Kidney epithelial cell (primary cell): ENCODE measurements around the gene RFC2. TPM values are rescaled to one million over a fixed set of nuclear protein-coding genes. Genes with fewer than 3 reads are reported as not detected.

Experiments used
- DNase-seq: peaks from one replicate; pipeline ENCODE4 v3.0.0-alpha.2; 2010; ENCODE audit warnings: low read depth
- H3K27me3 ChIP-seq: 2 replicates; pipeline ENCODE4 v1.6.0; 2011; ENCODE audit warnings: low read length; ENCODE audit not compliant: control insufficient read depth, insufficient read depth
- H3K36me3 ChIP-seq: 2 replicates; pipeline ENCODE4 v1.5.1; 2011; ENCODE audit warnings: low read length; ENCODE audit not compliant: control insufficient read depth, insufficient read depth
- H3K4me3 ChIP-seq: 2 replicates; pipeline ENCODE4 v1.5.1; 2011; ENCODE audit warnings: low read depth, mild to moderate bottlenecking, control low read depth, low read length
- CTCF ChIP-seq: IDR thresholded peaks from 2 replicates; pipeline ENCODE4 v1.5.1; 2011; ENCODE audit warnings: mild to moderate bottlenecking, moderate library complexity, low read length, control low read depth, inconsistent platforms; ENCODE audit not compliant: insufficient read depth, poor library complexity, severe bottlenecking
- total RNA-seq: library from RNA; depleted of rRNA; stranded (reverse); fragments of >200 nt; gene quantifications from 2 replicates; pipeline ENCODE4 v1.2.3, GENCODE V29; 2015

The RFC2 gene
- total RNA-seq, 1 donor from 2014 or later = 15.7 TPM

DNA sequence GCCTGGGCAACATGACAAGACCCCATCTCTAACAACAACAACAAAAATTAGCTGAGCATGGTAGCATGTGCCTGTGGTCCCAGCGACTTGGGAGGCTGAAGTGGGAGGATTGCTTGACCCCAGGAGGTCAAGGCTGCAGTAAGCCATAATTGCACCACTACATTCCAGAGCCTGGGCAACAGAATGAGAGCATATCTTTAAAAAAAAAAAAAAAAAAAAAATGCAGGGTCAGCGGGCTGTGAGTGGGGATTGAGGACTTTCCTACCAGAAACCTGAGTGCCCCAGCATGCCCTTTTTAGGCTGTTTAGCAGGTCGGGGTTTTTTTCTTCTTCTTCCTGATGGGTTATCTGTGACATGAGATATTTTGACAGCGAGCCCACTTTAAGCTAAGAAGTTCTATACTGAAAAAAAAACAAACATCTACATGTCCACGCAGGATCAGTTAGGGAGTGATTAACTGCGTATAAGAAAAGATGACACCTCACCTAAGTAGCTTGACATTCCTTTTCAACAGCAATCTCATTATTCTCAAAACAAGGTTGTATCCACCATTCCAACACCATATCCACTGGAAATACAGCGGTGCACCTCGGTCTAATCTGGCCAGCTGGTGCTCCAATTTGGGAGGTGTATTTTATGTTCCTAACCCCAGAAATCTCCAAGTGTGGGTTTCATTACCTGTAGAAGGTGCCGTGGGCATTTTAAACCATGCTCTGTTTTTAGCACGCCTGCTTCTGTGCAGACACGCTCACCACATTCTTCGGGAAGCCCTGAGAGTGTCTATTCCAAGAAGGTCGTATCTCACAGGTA, 13.8 kb upstream of the RFC2 start:
- Histone ChIP-seq H3K4me3 (no peak overlapping the region), H3K36me3 (no peaks in the 10 kb centered on the region), H3K27me3 (no peaks in the 10 kb centered on the region)
- TF ChIP-seq CTCF = no peak
- DNase-seq = no peak

GRCh38 chr7:74266191-74266963, 12.2 kb upstream of the RFC2 start:
- DNase-seq = no peak
- no peak for TF ChIP-seq CTCF
- Histone ChIP-seq H3K4me3 (no peak overlapping the region), H3K36me3 (no peaks in the 10 kb centered on the region), H3K27me3 (no peaks in the 10 kb centered on the region)

DNA sequence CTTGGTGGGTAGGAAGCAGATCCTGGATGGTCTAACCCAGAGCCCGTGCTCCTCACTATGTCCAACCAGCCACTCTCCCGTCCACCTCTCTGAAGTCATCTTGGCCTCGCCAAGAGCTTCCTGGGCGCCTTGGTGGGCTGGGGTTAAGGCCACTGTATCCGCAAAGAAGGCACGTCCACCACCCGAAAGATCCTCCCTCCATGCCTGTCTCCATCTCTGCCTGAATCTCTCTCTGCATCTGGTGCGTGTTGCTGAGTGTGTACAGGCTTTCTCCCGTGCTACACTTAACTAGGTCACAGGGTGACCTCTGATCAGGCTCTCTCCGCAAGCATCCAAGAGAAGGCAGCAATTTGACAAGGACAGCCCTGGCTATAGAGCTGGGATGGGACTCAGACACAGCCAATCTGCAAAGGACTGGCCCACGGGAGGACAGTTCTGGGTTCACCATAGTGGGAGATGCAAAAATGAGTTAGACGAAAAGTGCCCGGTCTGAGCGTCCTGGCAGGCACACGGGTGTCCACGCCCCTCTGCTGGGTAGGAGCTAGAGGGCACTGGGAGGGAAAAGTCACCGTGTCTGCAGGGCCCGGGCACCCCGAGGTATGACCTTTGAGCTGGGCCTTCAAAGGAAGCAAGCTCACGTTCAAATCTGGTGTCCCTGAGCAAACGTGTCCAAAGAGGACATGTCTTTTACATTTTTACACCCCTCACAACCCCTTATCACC, 9.4 kb upstream of the RFC2 start:
- TF ChIP-seq CTCF = no peak
- DNase-seq = no peak
- Histone ChIP-seq H3K36me3 (no peaks in the 10 kb centered on the region), H3K27me3 (no peaks in the 10 kb centered on the region), H3K4me3 (no peak overlapping the region)

DNA sequence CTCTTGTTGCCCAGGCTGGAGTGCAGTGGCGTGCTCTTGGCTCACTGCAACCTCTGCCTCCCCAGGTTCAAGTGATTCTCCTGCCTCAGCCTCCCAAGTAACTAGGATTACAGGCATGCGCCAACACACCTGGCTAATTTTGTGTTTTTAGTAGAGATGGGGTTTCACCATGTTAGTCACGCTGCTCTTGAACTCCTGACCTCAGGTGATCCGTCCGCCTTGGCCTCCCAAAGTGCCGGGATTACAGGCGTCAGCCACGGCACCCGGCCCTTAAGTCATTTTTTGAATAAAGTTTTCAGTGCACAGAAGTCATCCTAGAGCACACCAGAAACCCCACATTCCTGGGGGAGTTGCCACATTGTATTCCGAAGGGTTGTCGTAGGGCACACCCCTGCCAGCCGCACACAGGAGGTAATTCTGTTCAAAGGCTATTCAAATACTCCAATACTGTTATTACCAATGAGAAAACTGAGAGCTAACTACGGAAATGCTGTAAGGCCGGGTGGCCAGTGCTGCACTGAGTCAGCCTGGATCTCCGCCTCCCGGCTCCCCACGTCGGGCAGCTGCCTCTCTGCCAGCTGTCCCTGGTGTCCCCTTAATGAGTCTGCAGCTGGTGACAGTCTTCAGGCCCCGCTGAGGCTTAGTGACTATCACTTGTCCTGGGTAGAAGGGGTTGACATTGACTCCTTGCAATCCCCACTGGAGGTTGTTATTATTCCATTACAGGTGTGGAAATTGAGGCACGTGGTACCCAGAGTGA, 8.6 kb upstream of the RFC2 start:
- no peaks in the 10 kb centered on the region for H3K36me3 ChIP-seq
- H3K4me3 ChIP-seq = no peak overlapping the region
- H3K27me3 ChIP-seq = no peaks in the 10 kb centered on the region
- no peak for TF ChIP-seq CTCF
- DNase-seq = no peak

- TF ChIP-seq CTCF = no peak
- Histone ChIP-seq H3K27me3 (no peaks in the 10 kb centered on the region), H3K36me3 (no peaks in the 10 kb centered on the region), H3K4me3 (no peak overlapping the region)
- DNase-seq = no peak
These were observed 4.4 kb upstream of the RFC2 start for GRCh38 chr7:74258639-74259038.
